Omental fat pad (tissue), 4 donors: Measurements from ENCODE around the gene IL21. TPM values are rescaled to one million over a fixed set of nuclear protein-coding genes. Genes with fewer than 3 reads are reported as not detected.

Experiments
- ATAC-seq: fragments of 150-250 bp; one replicate; pipeline ENCODE4 v1.9.1; 2016; ENCODE audit warnings: mild to moderate bottlenecking, moderate library complexity; ENCODE audit not compliant: low FRiP score
- DNase-seq: peaks from one replicate; pipeline ENCODE4 v3.0.0-alpha.2; 2019; ENCODE audit warnings: low spot score
- total RNA-seq, 4 donors: library from RNA; depleted of rRNA; stranded (reverse); fragments of >200 nt; gene quantifications; one replicate each; pipeline ENCODE4 v1.1.0, GENCODE V29; 2016
- TF ChIP-seq, protein P1 (sequence below), 3 donors: fragments of 450-650 bp; IDR thresholded peaks; one replicate each; pipeline ENCODE4 v1.5.1; 2016 to 2017; ENCODE audit warnings: antibody characterized with exemption in 3 of 3, mild to moderate bottlenecking in 3 of 3, moderate library complexity in 2 of 3

IL21 gene
- total RNA-seq, 4 donors from 2014 or later: not detected

DNA sequence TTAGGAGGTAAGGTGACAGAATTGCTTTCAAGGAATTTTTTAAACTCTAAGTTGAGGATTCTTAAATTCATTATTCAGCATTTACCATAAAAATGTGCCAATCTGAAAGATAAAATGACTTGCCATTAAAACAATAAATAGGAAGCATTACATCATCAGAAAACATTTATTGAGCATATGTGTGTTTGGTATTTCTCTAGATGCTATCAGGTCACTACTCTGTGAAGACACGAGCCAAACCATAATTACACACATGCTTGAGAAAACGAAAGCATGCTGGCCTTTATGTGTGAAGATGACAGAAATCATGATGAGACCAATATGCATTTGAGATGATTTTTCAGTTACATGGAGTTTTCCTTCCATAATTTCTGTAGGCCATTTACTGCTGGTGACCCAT is 12.3 kb upstream of the IL21 start:
- TF ChIP-seq, protein P1, sequence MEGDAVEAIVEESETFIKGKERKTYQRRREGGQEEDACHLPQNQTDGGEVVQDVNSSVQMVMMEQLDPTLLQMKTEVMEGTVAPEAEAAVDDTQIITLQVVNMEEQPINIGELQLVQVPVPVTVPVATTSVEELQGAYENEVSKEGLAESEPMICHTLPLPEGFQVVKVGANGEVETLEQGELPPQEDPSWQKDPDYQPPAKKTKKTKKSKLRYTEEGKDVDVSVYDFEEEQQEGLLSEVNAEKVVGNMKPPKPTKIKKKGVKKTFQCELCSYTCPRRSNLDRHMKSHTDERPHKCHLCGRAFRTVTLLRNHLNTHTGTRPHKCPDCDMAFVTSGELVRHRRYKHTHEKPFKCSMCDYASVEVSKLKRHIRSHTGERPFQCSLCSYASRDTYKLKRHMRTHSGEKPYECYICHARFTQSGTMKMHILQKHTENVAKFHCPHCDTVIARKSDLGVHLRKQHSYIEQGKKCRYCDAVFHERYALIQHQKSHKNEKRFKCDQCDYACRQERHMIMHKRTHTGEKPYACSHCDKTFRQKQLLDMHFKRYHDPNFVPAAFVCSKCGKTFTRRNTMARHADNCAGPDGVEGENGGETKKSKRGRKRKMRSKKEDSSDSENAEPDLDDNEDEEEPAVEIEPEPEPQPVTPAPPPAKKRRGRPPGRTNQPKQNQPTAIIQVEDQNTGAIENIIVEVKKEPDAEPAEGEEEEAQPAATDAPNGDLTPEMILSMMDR (IDR thresholded peaks at IDR 0.05): no peak
- no peak for ATAC-seq
- no peak for DNase-seq

DNA sequence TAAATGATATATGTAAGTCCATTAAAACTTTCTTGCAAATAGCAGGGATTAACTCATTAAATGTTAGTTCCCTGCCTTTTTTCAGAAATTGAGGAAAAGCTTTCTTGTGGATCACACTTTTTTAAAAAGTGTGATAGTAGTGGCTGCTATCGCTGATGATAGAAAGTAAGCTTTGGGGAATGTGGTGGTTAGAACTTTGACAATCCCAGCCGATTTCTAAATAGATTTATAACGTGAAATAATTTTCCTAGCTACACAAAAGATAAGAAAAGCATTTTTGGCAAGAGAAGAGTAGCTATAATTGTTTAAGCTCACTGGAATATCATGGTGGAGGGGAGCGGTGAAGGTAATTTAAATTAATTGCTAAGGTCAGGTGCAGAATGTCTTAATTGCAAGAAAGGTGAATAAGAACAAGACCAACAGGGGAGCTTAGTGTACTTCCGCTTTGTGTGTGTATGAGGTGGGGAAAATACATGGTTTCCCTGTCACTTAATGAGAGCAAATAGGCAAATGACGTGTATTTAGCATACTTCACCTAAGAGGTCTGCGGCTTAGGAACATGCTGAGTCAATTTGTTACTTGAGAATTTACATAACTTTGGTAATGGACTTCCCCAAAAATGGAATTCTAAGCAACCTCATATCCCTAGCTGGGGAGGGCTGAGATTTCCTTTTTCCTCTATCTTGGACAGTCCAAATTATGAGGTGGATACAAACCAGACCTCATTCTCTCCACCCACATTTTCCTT is 11.7 kb upstream of the IL21 start:
- TF ChIP-seq, protein P1 (IDR thresholded peaks at IDR 0.05): no peak
- DNase-seq (no peak), ATAC-seq (peak; percentile 54)

DNA sequence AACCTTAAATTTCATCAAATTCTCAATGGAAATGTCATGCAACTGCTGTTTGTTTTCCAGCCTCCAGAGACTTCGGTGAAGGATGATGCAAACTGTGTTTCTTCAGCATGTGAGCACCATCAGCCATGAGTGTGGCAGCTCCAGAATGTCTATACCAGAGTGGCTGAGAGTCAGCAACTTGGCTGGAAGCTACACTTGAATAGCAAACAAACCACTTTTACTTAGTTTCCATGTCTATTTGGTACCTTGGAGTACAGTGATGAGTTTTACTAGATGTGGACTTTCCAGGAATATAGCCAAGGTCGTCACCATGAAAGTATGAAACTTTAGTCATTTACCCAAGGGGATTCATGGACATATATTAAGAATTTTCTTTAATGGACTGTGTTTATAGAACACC is 4.3 kb upstream of the IL21 start:
- DNase-seq: no peak
- TF ChIP-seq, protein P1 (IDR thresholded peaks at IDR 0.05): no peak
- ATAC-seq: no peak

DNA sequence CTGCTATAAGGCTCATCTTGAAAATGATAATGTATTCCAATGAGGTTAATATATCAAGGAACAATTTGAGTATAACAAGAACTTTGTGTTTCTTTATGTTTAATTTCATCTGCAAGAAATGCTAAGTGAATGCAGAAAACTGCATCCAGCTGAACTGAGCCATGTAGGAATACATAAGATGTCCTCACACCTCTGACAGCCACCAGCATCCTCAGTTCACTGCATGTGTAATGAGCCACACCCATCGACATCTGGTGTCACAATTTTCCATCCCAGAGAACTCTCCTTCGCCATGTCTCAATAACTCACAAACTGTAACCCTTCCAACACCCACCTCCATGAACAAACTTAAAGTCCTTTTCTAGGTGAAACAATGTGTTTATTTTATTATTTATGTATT is 3.3 kb upstream of the IL21 start:
- TF ChIP-seq, protein P1 (IDR thresholded peaks at IDR 0.05): no peak
- ATAC-seq (no peak), DNase-seq (no peak)

DNA sequence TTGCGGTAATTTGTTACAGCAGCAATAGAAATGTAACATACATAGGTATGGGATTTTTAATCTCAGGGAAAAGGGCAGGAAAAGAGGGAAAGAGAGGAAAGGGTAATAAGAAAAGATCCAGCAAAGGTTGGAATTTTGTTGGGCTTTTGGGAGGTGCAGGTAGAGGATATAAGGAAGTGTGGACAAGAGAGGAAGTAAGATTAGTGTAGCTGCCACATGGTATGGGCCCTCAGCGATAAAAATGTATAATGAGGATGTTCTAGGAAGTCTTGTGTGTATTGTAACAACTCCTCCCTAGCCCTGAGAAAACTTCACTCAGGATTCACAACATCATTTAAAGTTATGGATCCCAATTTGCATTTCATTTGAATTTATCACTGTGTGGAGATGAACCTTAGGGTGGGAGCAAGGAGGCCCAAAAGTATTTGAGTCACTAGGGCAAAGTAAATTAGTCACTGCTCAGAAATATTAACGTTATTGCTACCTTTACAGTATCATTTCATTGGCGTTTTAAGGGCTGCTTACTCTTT is 2.8 kb upstream of the IL21 start:
- DNase-seq (no peak), ATAC-seq (no peak)

DNA sequence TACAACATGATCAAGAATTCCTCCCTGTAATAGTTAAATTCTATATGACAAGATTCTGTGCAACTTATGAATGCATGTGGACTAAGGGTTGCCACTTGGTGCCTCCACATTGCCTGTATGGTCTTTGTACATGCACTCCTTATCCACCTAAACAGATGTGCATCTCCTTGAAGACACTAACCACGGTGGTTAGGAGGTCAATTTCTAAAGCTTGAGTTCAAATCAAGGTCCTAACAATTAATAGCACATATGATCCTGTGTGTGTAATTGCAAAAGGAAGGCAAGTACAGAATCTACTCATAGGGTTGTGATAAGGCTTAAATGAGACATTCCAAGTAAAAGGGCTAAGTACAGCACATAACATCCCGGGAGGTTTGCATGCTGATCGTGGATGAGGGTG is 1.5 kb upstream of the IL21 start:
- TF ChIP-seq, protein P1 (IDR thresholded peaks at IDR 0.05): no peak
- DNase-seq (no peak), ATAC-seq (no peak)

More for the DNA sequence above, 2.8 kb upstream of the IL21 start:
- TF ChIP-seq, protein P1 (IDR thresholded peaks at IDR 0.05): no peak

DNA sequence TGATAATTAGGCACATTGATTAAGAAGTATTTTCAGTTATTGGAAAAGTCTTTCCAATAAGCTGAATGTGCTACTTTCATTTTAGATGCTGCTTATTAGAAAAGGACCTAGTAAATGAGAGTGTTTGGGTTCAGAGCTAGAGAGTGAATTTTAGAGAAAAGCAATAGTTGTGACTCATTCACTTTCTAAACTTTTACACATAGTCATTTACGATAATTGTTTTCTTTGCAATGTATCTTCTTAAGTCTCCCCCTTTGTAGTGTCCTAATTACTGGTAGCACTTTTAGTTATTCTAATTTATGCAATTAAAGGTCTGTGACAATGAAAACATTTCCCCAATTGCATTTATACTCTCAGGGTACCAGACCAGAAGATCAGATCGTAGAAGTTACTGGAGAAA is 1.3 kb downstream of the IL21 start:
- TF ChIP-seq, protein P1 (IDR thresholded peaks at IDR 0.05): no peak
- ATAC-seq (no peak), DNase-seq (no peak)
